ENCODE measurements around the gene EDRF1. TPM values are rescaled to one million over a fixed set of nuclear protein-coding genes. Genes with fewer than 3 reads are reported as not detected.
"Not testable (repeated sequence)": the region's sequence is repeated elsewhere in the genome, so short reads cannot be mapped to it uniquely, and the experiment has no call there.

EDRF1 gene
- total and polyA plus RNA-seq, 2 of the 4 experiments (the other 2 are of a cell fraction), result 17.0 to 24.9 TPM

GRCh38 chr10:125711110-125711750, 8.3 kb upstream of the EDRF1 start:
- Histone ChIP-seq H3K9me3 (ENCODE audit: control insufficient read depth, insufficient read depth, low read length) (no peaks in the 10 kb centered on the region), H3K4me1 (ENCODE audit: control insufficient read depth, insufficient read depth, low read length) (peaks cover 4% of the 10 kb centered on the region), H3K4me3 (ENCODE audit: insufficient read depth, low read depth, low read length) (no peak overlapping the region), H3K9me1 (ENCODE audit: insufficient read depth, low read length) (no peaks in the 10 kb centered on the region), H3K27me3 (ENCODE audit: control insufficient read depth, insufficient read depth, low read length) (peaks cover 2% of the 10 kb centered on the region; the same call in 1 of the 2 replicates), H3K4ac (ENCODE audit: low read depth, low read length) (no peak overlapping the region), H3K79me1 (ENCODE audit: low read depth in 1 of 2, low read length in 2 of 2) (no peaks in the 10 kb centered on the region), H2BK20ac (ENCODE audit: low read depth, low read length) (no peak overlapping the region), H3K9ac (ENCODE audit: low read depth, low read length) (no peak overlapping the region), H3K23ac (ENCODE audit: low read depth, low read length) (no peak overlapping the region), H3K4me2 (ENCODE audit: low read depth, low read length) (no peak overlapping the region), H3K27ac (ENCODE audit: insufficient read depth, low read length) (no peak overlapping the region), H3K18ac (ENCODE audit: low read depth, low read length) (no peak overlapping the region), H4K5ac (ENCODE audit: low read depth, low read length) (no peak overlapping the region), H2AK5ac (ENCODE audit: low read depth, low read length) (no peak overlapping the region), H2AFZ (replicated peaks; ENCODE audit: low read length, poor library complexity) (no peak overlapping the region), H3K56ac (ENCODE audit: extremely low read depth, insufficient read depth, low read length) (no peak overlapping the region), H3K14ac (replicated peaks; ENCODE audit: low read depth, low read length) (no peak overlapping the region), H3K36me3 (ENCODE audit: control insufficient read depth, insufficient read depth, low read length) (no peaks in the 10 kb centered on the region), H2BK120ac (ENCODE audit: low read depth, low read length) (no peak overlapping the region), H4K91ac (ENCODE audit: insufficient read depth, low read depth, low read length) (no peak overlapping the region), H2BK15ac (ENCODE audit: low read depth, low read length) (no peak overlapping the region), H4K20me1 (ENCODE audit: insufficient read depth, low read length) (no peaks in the 10 kb centered on the region), H2BK5ac (ENCODE audit: low read depth, low read length, poor library complexity, severe bottlenecking) (no peak overlapping the region), H2AK9ac (replicated peaks; ENCODE audit: low read depth, low read length, poor library complexity) (no peak overlapping the region), H4K8ac (ENCODE audit: low read depth in 2 of 2, low read length in 2 of 2) (no peak overlapping the region)
- in situ Hi-C loops (cut with MboI; ENCODE audit: low sequenced_read_pairs) (no loop called here), dilution Hi-C loops (cut with HindIII; ENCODE audit: low sequenced_read_pairs, unreplicated experiment) (no loop called here), intact Hi-C loops (cut with micrococcal nuclease) (loop anchor here (10.0 kb wide), 1 partner anchor 716 kb away; no protein-coding TSS in a partner anchor)
- POLR2A ChIA-PET (ENCODE audit: unreplicated experiment), result no interaction called here
- TF ChIP-seq CHD1 (IDR thresholded peaks at IDR 0.05; ENCODE audit: low read depth, low read length), result no peak
- BruUV-seq (replicated peaks), result no TSS peak
- ATAC-seq (ENCODE audit: low read depth), result no peak
- no CpG with 5 or more reads among the region's 3 CpGs for WGBS, 2 experiments (ENCODE audit: extremely low coverage in 2 of 2, insufficient read length in 1 of 2)
- CTCF ChIA-PET, result no interaction called here
- DNase-seq, result no peak

- H2BK20ac ChIP-seq (ENCODE audit: low read depth, low read length); DNase-seq; H3K14ac ChIP-seq (replicated peaks; ENCODE audit: low read depth, low read length); dilution Hi-C loops (cut with HindIII; ENCODE audit: low sequenced_read_pairs, unreplicated experiment); H2BK5ac ChIP-seq (ENCODE audit: low read depth, low read length, poor library complexity, severe bottlenecking); H3K23ac ChIP-seq (ENCODE audit: low read depth, low read length); ATAC-seq (ENCODE audit: low read depth); H3K9me1 ChIP-seq (ENCODE audit: insufficient read depth, low read length); BruUV-seq (replicated peaks); H3K4ac ChIP-seq (ENCODE audit: low read depth, low read length); H2BK15ac ChIP-seq (ENCODE audit: low read depth, low read length); H3K4me1 ChIP-seq (ENCODE audit: control insufficient read depth, insufficient read depth, low read length); POLR2A ChIA-PET (ENCODE audit: unreplicated experiment); H3K4me2 ChIP-seq (ENCODE audit: low read depth, low read length); H2BK120ac ChIP-seq (ENCODE audit: low read depth, low read length); H3K27me3 ChIP-seq (ENCODE audit: control insufficient read depth, insufficient read depth, low read length); H2AK5ac ChIP-seq (ENCODE audit: low read depth, low read length); H4K8ac ChIP-seq (ENCODE audit: low read depth in 2 of 2, low read length in 2 of 2); H3K18ac ChIP-seq (ENCODE audit: low read depth, low read length); H4K91ac ChIP-seq (ENCODE audit: insufficient read depth, low read depth, low read length); H3K27ac ChIP-seq (ENCODE audit: insufficient read depth, low read length); H3K56ac ChIP-seq (ENCODE audit: extremely low read depth, insufficient read depth, low read length); in situ Hi-C loops (cut with MboI; ENCODE audit: low sequenced_read_pairs); H3K79me1 ChIP-seq (ENCODE audit: low read depth in 1 of 2, low read length in 2 of 2); H3K9ac ChIP-seq (ENCODE audit: low read depth, low read length); H4K20me1 ChIP-seq (ENCODE audit: insufficient read depth, low read length); CTCF ChIA-PET; H4K5ac ChIP-seq (ENCODE audit: low read depth, low read length); H3K9me3 ChIP-seq (ENCODE audit: control insufficient read depth, insufficient read depth, low read length); H2AK9ac ChIP-seq (replicated peaks; ENCODE audit: low read depth, low read length, poor library complexity); H3K36me3 ChIP-seq (ENCODE audit: control insufficient read depth, insufficient read depth, low read length); H3K4me3 ChIP-seq (ENCODE audit: insufficient read depth, low read depth, low read length); H2AFZ ChIP-seq (replicated peaks; ENCODE audit: low read length, poor library complexity): not testable (repeated sequence)
- intact Hi-C loops (cut with micrococcal nuclease), result loop anchor here (5.0 to 10.0 kb wide), 2 partner anchors 482 to 720 kb away; no protein-coding TSS in a partner anchor
- no CpG with 5 or more reads among the region's 4 CpGs for WGBS, 2 experiments (ENCODE audit: extremely low coverage in 2 of 2, insufficient read length in 1 of 2)
Measured at GRCh38 chr10:125714728-125715127, 4.8 kb upstream of the EDRF1 start.

All from IMR-90 (cell line).